Measurements from ENCODE around the gene ACAP1.

The ACAP1 gene

GRCh38 chr17:7389924-7390910, 53.9 kb downstream of the ACAP1 start:
- DNase-seq (ENCODE audit: low read depth, low spot score) = no peak

- no peak for DNase-seq (ENCODE audit: low read depth, low spot score)
These were observed 55.0 kb downstream of the ACAP1 start for GRCh38 chr17:7391307-7391706.

- no peak for DNase-seq (ENCODE audit: low read depth, low spot score)
These were observed 56.6 kb downstream of the ACAP1 start for GRCh38 chr17:7392696-7393612.

GRCh38 chr17:7393613-7394451, 57.5 kb downstream of the ACAP1 start:
- DNase-seq (ENCODE audit: low read depth, low spot score) = no peak

- DNase-seq (ENCODE audit: low read depth, low spot score) = peak; percentile 62
These were observed 58.3 kb downstream of the ACAP1 start, which contains the start of gene PLSCR3 for GRCh38 chr17:7394452-7395191. Gene PLSCR3, minus strand, starts transcription at chr17:7394525. Its CDS starts 415 bp downstream, at chr17:7394110.

GRCh38 chr17:7396147-7396546, 59.8 kb downstream of the ACAP1 start:
- no peak for DNase-seq (ENCODE audit: low read depth, low spot score)

- DNase-seq (ENCODE audit: low read depth, low spot score) = no peak
These were observed 62.3 kb downstream of the ACAP1 start for GRCh38 chr17:7398612-7399011.

All from activated CD4-positive, CD25-positive, alpha-beta regulatory T cell treated with anti-CD3 and anti-CD28 coated beads, Interleukin-2, amount 50 U/mL, for 16 hours (primary cell).